OCI-LY3 (cell line): ENCODE data around the gene PSMG2.

Experiments used
- CTCF ChIP-seq: fragments of 200-600, 300-600 bp; sonication (generic); IDR thresholded peaks from 2 replicates; pipeline ENCODE4 v1.5.1; 2014; ENCODE audit warnings: antibody characterized with exemption, low read length, low read depth
- EZH2phosphoT487 ChIP-seq: fragments of 200-600 bp; shearing (Covaris generic); IDR thresholded peaks from 2 replicates; pipeline ENCODE4 v1.6.1; 2018; ENCODE audit warnings: antibody characterized with exemption, mixed run types, low read depth

DNA sequence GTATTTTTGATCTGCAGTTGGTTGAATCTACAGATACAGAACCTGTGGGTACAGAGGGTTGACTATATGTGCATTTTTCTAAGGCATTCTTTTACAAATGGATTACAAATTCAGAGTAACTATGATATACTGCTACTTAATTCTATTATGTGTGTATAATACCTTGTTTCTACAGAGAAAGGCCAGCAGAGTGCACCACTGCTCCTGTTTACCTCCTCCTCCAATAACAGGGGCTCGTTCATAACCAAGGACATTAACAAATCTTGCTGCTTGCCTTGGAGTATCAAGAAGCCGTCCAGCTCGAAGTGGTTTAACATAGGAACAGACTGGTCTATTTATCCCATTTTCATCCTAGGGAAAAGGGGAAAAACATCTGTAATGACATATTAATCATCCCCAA lies 16.7 kb upstream of the PSMG2 start:
- no peak for TF ChIP-seq CTCF
- TF ChIP-seq EZH2phosphoT487 = no peak
